NCI-H146 (cell line): ENCODE data around the gene COL18A1.

Experiments used
- DNase-seq: peaks from one replicate; lab custom pipeline; 2025; lab: John Stamatoyannopoulos, UW

Gene COL18A1

GRCh38 chr21:45468971-45469272 lies 64.0 kb downstream of the COL18A1 start:
- DNase-seq = no peak

DNA sequence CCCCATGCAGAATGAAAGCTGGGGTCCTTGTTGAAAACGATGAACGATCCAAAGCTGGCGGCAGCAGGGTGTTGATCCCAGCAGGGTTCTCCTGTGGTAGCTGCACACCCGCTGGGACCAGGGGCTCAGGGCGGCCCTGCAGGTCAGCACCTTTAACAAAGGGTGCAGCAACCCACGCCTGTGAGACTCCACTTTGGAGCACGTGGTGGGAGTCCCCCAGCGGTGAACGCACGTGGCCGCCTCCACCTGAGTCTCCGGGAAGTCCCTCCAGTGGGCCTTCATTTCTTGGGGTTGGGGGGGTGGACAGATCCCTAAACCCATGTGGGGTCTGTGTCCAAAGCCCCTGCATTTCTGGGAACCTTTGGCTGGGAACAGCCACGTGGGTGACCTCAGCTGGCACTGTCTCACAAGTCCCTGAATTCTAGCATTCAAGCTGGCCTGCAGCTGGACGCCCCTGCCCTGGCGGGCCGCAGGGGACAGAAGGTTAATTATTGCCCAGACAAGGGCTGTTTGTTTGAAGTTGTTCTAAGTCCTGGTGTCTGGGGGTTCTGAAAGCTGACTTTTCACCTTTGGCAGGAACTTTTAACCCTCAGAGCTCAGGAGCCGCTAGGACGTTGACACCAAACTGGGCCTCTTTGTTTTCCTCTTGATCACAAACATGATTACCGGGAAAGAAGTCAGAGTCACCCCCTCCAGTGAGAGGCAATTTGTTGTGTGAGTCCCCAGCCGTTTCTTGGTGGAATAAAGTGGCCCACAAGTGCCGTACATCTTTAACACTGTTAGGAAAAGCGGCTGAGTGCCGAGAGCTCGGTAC lies 64.5 kb downstream of the COL18A1 start:
- DNase-seq = no peak

- no peak for DNase-seq
These were observed 65.1 kb downstream of the COL18A1 start for GRCh38 chr21:45470087-45470515.

DNA sequence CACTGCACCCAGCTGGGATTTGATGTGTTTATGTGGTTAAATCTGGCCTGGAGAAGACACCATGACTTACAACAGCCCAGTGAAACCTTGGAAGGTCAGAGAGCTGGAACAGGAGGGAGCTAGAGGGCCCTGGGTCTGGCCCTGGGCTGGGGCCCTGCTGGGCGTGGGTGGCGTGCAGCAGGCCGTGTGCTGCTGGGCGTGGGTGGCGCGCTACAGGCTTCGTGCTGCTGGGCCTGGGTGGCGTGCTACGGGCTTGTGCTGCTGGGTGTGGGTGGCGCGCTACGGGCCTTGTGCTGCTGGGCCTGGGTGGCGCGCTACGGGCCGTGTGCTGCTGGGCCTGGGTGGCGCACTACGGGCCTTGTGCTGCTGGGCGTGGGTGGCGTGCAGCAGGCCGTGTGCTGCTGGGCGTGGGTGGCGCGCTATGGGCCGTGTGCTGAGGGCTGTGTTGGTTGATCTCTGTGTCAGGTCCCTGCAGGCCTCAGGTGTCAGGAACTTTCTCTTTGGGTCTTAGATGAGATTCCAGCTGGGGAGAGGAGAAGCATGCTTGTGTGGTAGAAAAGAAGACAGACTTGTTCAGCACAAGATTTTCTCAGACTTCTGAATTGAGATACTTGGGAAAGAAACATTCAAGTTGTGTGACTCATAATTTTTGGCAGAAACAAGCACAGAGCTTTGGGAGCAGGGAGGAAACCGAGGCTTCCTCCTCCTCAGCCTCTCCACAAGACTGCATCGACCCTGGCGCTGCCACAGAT lies 66.0 kb downstream of the COL18A1 start:
- no peak for DNase-seq

DNA sequence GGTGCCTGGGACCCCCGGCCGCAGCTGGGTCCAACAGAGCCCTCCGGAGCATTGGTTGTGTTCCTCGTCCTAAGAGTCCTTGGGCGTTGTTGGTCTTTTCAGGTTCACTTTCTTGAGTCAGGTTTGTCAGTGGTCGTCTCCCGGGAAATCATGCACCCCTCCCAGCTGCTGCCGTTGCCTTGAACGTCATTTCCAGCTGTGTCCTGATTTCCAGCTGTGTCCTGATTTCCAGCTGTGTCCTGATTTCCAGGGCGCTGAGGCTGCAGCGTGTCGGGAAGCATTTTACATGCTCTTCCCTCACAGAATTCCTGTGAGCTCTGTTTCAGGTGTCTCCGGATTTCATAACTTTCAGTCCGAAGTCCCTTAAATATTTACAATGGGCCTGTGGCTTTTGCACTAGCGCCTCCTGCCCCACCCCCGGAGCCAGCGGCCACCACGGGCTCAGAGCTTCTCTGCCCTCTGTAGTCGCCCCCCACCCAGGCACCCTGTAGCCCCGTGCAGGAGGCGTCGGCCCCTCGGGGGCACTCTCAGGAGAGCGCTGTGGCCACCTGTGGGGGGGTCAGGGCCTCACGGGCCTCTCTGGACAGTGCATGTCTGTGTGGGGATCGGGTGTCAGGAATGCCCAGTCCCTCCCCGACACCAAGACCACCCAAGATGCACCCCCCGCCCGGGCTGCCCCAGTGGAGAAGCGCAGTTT lies 66.7 kb downstream of the COL18A1 start:
- DNase-seq = no peak

DNA sequence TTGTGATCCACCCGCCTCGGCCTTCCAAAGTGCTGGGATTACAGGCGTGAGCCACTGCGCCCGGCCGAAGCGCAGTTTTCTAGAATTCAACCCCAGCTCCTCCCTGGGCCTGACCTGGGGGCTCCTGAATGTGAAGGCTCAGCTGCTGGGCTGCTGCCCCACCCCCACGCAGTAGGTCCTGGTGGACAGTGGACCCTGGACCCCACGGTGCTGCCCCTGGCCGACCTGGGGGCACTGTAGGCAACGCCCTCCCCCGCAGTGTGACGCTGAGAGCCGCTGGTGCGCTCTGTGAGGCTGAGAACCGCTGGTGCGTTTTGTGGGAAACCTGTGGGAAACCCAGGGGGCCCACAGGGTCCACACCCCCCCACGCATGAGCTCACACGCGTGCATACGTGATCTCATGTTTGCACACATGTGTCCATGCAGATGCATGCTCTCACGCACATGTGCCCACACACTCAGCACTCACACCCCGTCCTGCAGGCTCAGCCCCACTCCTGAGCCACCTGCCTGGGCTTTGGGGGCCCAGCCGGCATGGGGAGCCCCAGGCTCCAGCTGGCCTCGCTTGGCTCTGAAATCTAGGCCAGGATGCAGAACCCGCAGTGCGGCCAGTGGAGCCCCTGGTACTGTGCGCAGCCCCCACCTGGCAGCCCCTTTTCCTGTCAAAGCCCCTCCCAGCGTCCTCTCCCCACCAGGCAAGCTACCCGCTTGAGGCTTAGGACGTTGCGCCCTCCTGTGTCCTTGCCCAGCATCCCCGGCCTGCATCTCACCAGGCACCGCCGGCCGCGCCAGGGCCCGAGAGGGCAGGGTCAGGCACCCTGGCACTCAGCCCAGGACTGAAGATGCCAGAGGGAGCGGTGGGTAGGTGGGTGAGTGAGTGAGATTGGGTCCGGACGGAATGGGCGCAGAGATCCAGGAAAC lies 67.7 kb downstream of the COL18A1 start:
- DNase-seq = no peak

- no peak for DNase-seq
These were observed 68.7 kb downstream of the COL18A1 start for GRCh38 chr21:45473496-45474322.

- no peak for DNase-seq
These were observed 69.5 kb downstream of the COL18A1 start for GRCh38 chr21:45474323-45474950.

DNA sequence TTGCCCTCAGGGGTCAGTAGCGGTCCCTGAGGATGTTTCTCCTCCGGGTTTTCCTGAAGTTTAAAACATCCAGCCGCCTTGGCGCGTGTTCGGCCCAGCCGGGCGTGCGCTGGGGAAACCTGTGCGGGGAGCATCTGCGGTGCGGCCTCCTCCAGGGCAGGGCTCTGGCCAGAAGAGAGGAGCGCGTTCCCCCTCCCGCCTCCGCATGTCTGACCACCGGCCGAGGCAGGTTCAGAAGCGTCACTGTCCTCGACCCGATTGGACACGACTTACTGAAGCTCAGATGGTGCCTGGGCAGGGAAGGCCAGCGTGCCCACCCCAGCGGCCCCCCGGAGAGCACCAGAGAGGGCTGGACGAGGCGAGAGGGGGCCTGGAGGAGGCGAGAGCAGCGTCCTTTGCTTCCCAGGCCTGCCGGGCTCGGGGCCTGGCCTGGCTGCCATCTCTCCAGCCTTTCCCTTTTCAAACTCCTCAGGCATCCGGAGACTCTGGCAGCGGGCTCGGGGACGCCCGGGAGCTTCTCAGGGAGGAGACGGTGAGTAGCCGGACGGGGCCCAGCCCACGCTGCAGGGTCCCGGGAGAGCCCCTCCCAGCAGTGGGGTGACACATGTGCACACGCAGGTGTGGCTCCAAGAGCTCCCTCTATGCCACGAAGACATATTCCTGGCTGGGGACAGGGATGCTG lies 70.2 kb downstream of the COL18A1 start:
- DNase-seq = no peak

- DNase-seq = no peak
These were observed 71.0 kb downstream of the COL18A1 start for GRCh38 chr21:45475797-45476570.

DNA sequence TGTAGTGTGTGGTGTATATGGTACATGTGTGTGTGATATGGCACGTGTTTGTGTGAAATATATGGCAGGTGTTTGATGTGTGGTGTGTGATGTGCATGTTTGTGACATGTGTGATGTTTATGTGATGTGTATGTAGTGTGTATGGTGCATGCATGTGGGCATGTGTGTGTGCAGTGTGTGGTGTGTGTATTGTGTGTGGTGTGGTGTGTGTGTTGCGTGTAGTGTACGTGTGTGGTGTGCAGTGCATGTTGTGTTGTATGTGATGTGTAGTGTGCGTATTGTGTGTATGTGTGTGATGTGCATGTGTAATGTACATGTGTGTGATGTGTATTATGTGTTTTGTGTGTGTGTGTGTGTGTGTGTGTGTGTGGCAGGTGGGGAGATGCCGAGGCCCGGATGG lies 71.6 kb downstream of the COL18A1 start:
- DNase-seq = no peak

GRCh38 chr21:45477176-45478114 lies 72.5 kb downstream of the COL18A1 start:
- DNase-seq = no peak

DNA sequence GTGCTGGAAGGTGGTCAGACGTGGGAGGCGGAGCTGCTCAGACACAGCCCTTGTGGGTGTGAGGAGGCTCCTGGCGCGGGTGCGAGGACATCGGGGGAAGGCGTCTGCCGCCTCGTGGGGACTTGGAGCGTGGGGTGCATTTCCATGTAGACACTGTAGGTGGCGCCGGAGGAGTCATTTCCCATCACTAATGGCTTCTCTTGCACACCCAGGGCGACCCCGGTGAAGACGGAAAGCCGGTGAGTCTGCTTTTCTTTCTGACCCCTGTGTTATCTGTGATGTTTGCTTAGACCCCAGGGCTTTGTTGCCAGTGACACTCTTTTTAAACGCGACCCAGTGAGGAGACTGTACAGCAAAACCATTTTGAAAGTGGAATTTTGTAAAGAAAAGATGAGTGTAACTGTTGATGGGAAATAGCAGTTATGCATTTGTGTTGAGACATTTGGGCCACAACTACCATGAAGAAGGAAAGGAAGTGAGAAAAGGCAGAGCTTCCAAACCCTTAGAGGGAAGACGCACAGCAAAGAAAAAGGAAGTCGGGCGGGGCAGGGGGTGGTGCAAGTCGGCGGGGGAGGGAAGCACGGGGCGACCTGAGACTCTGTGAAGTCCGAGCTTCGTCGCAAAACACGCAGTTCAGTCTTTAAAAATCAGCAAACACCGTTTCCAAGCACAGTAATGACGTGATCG lies 73.3 kb downstream of the COL18A1 start:
- peak; percentile 24 for DNase-seq

GRCh38 chr21:45478816-45479669 lies 74.1 kb downstream of the COL18A1 start:
- no peak for DNase-seq

DNA sequence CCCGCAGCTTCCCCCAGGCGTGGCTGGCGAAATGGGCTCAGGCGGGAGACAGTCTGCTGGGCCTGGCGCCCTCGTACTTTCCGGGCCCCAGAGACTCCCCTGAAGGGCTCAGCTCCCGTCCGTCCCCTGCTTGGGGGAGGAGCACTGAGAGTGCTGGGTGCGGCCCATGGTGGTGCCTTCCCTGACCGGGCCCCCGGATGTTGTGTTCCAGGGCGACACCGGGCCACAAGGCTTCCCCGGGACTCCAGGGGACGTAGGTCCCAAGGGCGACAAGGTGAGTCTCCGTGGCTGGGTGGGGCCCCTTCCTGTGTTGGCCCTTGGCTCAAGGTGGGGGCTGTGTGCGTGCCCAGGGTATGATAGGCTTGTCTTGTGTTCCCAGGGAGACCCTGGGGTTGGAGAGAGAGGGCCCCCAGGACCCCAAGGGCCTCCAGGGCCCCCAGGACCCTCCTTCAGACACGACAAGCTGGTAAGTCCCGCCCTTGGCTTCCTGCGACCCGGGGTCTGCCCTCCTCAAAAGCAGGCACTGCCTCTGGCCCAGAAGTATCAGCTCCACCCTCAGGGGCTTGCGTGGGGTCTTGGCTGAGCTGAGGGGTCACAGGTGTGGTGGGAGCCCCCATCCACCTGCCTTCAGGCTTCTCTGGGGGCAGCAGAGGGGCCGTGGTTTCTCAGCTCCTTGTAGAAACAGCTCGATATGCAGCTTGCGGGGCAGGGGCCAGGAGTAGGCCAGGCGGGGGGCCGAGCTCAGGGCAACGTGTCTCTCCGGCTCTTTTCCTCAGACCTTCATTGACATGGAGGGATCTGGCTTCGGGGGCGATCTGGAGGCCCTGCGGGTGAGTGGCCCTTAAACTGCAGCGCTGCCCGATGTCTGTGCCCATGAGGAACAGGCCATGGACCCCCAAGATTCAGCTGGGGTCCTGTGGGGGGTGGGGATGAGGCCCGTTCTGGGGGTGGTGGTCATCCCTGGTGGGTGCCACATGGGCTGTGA lies 75.0 kb downstream of the COL18A1 start:
- DNase-seq = no peak
